ENCODE results near the gene ATP8A2.

Gene ATP8A2

GRCh38 chr13:25453850-25454365 is 82.1 kb downstream of the ATP8A2 start:
- DNase-seq (ENCODE audit: low read depth): no peak
- no peak overlapping the region for H3K4me3 ChIP-seq (ENCODE audit: low read depth, low read length)

- no peak for DNase-seq (ENCODE audit: low read depth)
- no peak overlapping the region for H3K4me3 ChIP-seq (ENCODE audit: low read depth, low read length)
These were observed 83.4 kb downstream of the ATP8A2 start for GRCh38 chr13:25455146-25455545.

- DNase-seq (ENCODE audit: low read depth): no peak
- H3K4me3 ChIP-seq (ENCODE audit: low read depth, low read length): no peak overlapping the region
These were observed 85.8 kb downstream of the ATP8A2 start for GRCh38 chr13:25457566-25457965.

- no peak for DNase-seq (ENCODE audit: low read depth)
- H3K4me3 ChIP-seq (ENCODE audit: low read depth, low read length): no peak overlapping the region
These were observed 90.7 kb downstream of the ATP8A2 start for GRCh38 chr13:25462301-25463125.

GRCh38 chr13:25463496-25463895 is 91.7 kb downstream of the ATP8A2 start:
- H3K4me3 ChIP-seq (ENCODE audit: low read depth, low read length): no peak overlapping the region

GRCh38 chr13:25466880-25467279 is 95.1 kb downstream of the ATP8A2 start:
- DNase-seq (ENCODE audit: low read depth): no peak
- no peak overlapping the region for H3K4me3 ChIP-seq (ENCODE audit: low read depth, low read length)

More at GRCh38 chr13:25463496-25463895, 91.7 kb downstream of the ATP8A2 start:
- DNase-seq (ENCODE audit: low read depth): no peak

- no peak for DNase-seq (ENCODE audit: low read depth)
- H3K4me3 ChIP-seq (ENCODE audit: low read depth, low read length): peak overlapping the region; percentile 34
These were observed 96.8 kb downstream of the ATP8A2 start for GRCh38 chr13:25468325-25469168.

GRCh38 chr13:25469169-25469525 is 97.4 kb downstream of the ATP8A2 start:
- no peak for DNase-seq (ENCODE audit: low read depth)
- peak overlapping the region; percentile 32 for H3K4me3 ChIP-seq (ENCODE audit: low read depth, low read length)

- no peak overlapping the region for H3K4me3 ChIP-seq (ENCODE audit: low read depth, low read length)
These were observed 102.1 kb downstream of the ATP8A2 start for GRCh38 chr13:25473864-25474263.

GRCh38 chr13:25478186-25478585 is 106.4 kb downstream of the ATP8A2 start:
- DNase-seq (ENCODE audit: low read depth): peak; percentile 21
- H3K4me3 ChIP-seq (ENCODE audit: low read depth, low read length): no peak overlapping the region

More at GRCh38 chr13:25473864-25474263, 102.1 kb downstream of the ATP8A2 start:
- no peak for DNase-seq (ENCODE audit: low read depth)

GRCh38 chr13:25489238-25489637 is 117.5 kb downstream of the ATP8A2 start:
- no peak for DNase-seq (ENCODE audit: low read depth)
- no peak overlapping the region for H3K4me3 ChIP-seq (ENCODE audit: low read depth, low read length)

GRCh38 chr13:25490236-25490635 is 118.5 kb downstream of the ATP8A2 start:
- H3K4me3 ChIP-seq (ENCODE audit: low read depth, low read length): no peak overlapping the region
- no peak for DNase-seq (ENCODE audit: low read depth)

- no peak overlapping the region for H3K4me3 ChIP-seq (ENCODE audit: low read depth, low read length)
- DNase-seq (ENCODE audit: low read depth): no peak
These were observed 122.3 kb downstream of the ATP8A2 start for GRCh38 chr13:25493931-25494640.

- H3K4me3 ChIP-seq (ENCODE audit: low read depth, low read length): no peak overlapping the region
These were observed 123.1 kb downstream of the ATP8A2 start for GRCh38 chr13:25494698-25495411.

GRCh38 chr13:25501231-25501630 is 129.5 kb downstream of the ATP8A2 start:
- no peak for DNase-seq (ENCODE audit: low read depth)
- H3K4me3 ChIP-seq (ENCODE audit: low read depth, low read length): no peak overlapping the region

More at GRCh38 chr13:25494698-25495411, 123.1 kb downstream of the ATP8A2 start:
- no peak for DNase-seq (ENCODE audit: low read depth)

GRCh38 chr13:25502031-25502430 is 130.3 kb downstream of the ATP8A2 start:
- H3K4me3 ChIP-seq (ENCODE audit: low read depth, low read length): no peak overlapping the region

GRCh38 chr13:25502551-25502950 is 130.8 kb downstream of the ATP8A2 start:
- DNase-seq (ENCODE audit: low read depth): no peak
- no peak overlapping the region for H3K4me3 ChIP-seq (ENCODE audit: low read depth, low read length)

More at GRCh38 chr13:25502031-25502430, 130.3 kb downstream of the ATP8A2 start:
- no peak for DNase-seq (ENCODE audit: low read depth)

- DNase-seq (ENCODE audit: low read depth): no peak
- no peak overlapping the region for H3K4me3 ChIP-seq (ENCODE audit: low read depth, low read length)
These were observed 132.1 kb downstream of the ATP8A2 start for GRCh38 chr13:25503856-25504255.

GRCh38 chr13:25507841-25508240 is 136.1 kb downstream of the ATP8A2 start:
- no peak overlapping the region for H3K4me3 ChIP-seq (ENCODE audit: low read depth, low read length)
- DNase-seq (ENCODE audit: low read depth): no peak

Data from skeletal muscle cell (primary cell).